Esophagus (tissue), 2 donors: ENCODE measurements around the gene EPHA2. TPM values are rescaled to one million over a fixed set of nuclear protein-coding genes. Genes with fewer than 3 reads are reported as not detected.
A peak's percentile ranks its signal among the peaks of the same experiment; 100 is the strongest.

Experiments used
- H3K27ac ChIP-seq, 2 donors: one replicate each; pipeline ENCODE4 v1.5.1; 2013; ENCODE audit warnings: low read depth in 2 of 2, mild to moderate bottlenecking in 2 of 2, inconsistent platforms in 1 of 2, low read length in 1 of 2, moderate library complexity in 1 of 2
- H3K27me3 ChIP-seq, 2 donors: one replicate each; pipeline ENCODE4 v1.6.1; 2013; ENCODE audit warnings: low read length in 2 of 2, control low read depth in 1 of 2, mild to moderate bottlenecking in 1 of 2; ENCODE audit not compliant: insufficient read depth in 2 of 2, control insufficient read depth in 1 of 2
- H3K36me3 ChIP-seq, 2 donors: one replicate each; pipeline ENCODE4 v1.6.1; 2013; ENCODE audit warnings: low read length in 1 of 2; ENCODE audit not compliant: control insufficient read depth in 2 of 2, insufficient read depth in 2 of 2
- H3K4me1 ChIP-seq, 2 donors: one replicate each; pipeline ENCODE4 v1.6.1; 2013; ENCODE audit warnings: low read length in 1 of 2; ENCODE audit not compliant: control insufficient read depth in 2 of 2, insufficient read depth in 2 of 2
- H3K4me3 ChIP-seq, 2 donors: one replicate each; pipeline ENCODE4 v1.5.1; 2013; ENCODE audit warnings: low read length in 2 of 2, mild to moderate bottlenecking in 2 of 2, low read depth in 1 of 2, moderate library complexity in 1 of 2
- H3K9me3 ChIP-seq, 2 donors: one replicate each; pipeline ENCODE4 v1.6.1; 2013; ENCODE audit warnings: mild to moderate bottlenecking in 2 of 2, low read depth in 1 of 2, low read length in 1 of 2, moderate library complexity in 1 of 2; ENCODE audit not compliant: control insufficient read depth in 2 of 2, insufficient read depth in 1 of 2
- WGBS, 2 donors: extraction: QIAGEN DNeasy Blood & Tissue Kit; methylation state at CpG; one replicate each; pipeline ENCODE4 v1.1.7; 2013; 5-methylcytosine and 5-hydroxymethylcytosine counted together
- polyA plus RNA-seq, 2 donors: library from polyadenylated mRNA; stranded (reverse); fragments of 200-250 nt; gene quantifications; one replicate each; pipeline ENCODE4 v1.2.3, GENCODE V29; 2013
- donor health status: healthy with polysubstance abuse.
- donor health status: Bipolar disorder and iron deficiency.

The EPHA2 gene
- polyA plus RNA-seq, 2 donors, result 111 to 133 TPM

- Histone ChIP-seq H3K27me3 (no peaks in the 10 kb centered on the region), H3K36me3 (peaks cover 10 to 44% of the 10 kb centered on the region in 2 donors), H3K4me1 (peaks cover 20 to 52% of the 10 kb centered on the region in 2 donors), H3K4me3 (peak overlapping the region; percentile 24 to 40), H3K27ac (peak overlapping the region; percentile 88 to 94), H3K9me3 (peaks cover 0 to 3% of the 10 kb centered on the region in 2 donors)
- 17 to 35% methylated on average over 26 of the region's 26 CpGs for WGBS, 2 donors
Measured at GRCh38 chr1:16145662-16146278, 10.1 kb downstream of the EPHA2 start.

- Histone ChIP-seq H3K4me3 (peak overlapping the region; percentile 24 to 40), H3K36me3 (peaks cover 10 to 40% of the 10 kb centered on the region in 2 donors), H3K27ac (peak overlapping the region; percentile 88 to 94), H3K4me1 (peaks cover 20 to 54% of the 10 kb centered on the region in 2 donors), H3K9me3 (peaks cover 0 to 3% of the 10 kb centered on the region in 2 donors), H3K27me3 (no peaks in the 10 kb centered on the region)
- WGBS, 2 donors, result 28 to 43% methylated on average over 16 to 19 of the region's 19 CpGs
Measured at GRCh38 chr1:16145030-16145661, 10.7 kb downstream of the EPHA2 start.

- 49 to 55% methylated on average over 8 of the region's 8 CpGs for WGBS, 2 donors
- Histone ChIP-seq H3K4me1 (peaks cover 20 to 59% of the 10 kb centered on the region in 2 donors), H3K36me3 (peaks cover 10 to 43% of the 10 kb centered on the region in 2 donors)
Measured at GRCh38 chr1:16144325-16145029, 11.4 kb downstream of the EPHA2 start.

GRCh38 chr1:16143566-16144324, 12.1 kb downstream of the EPHA2 start:
- Histone ChIP-seq H3K9me3 (peaks cover 0 to 3% of the 10 kb centered on the region in 2 donors), H3K4me3 (peak overlapping the region in 1 of 2 donors; percentile 31), H3K27me3 (no peaks in the 10 kb centered on the region), H3K36me3 (peaks cover 9 to 49% of the 10 kb centered on the region in 2 donors), H3K27ac (peak overlapping the region; percentile 88 to 94), H3K4me1 (peaks cover 20 to 61% of the 10 kb centered on the region in 2 donors)
- 36 to 44% methylated on average over 16 to 18 of the region's 18 CpGs for WGBS, 2 donors

More at GRCh38 chr1:16144325-16145029, 11.4 kb downstream of the EPHA2 start:
- H3K27ac ChIP-seq, result peak overlapping the region; percentile 88 to 94
- no peaks in the 10 kb centered on the region for H3K27me3 ChIP-seq
- H3K4me3 ChIP-seq, result peak overlapping the region in 1 of 2 donors; percentile 40
- peaks cover 0 to 3% of the 10 kb centered on the region in 2 donors for H3K9me3 ChIP-seq

- H3K27ac ChIP-seq, result peak overlapping the region; percentile 57 to 94
- peaks cover 0 to 3% of the 10 kb centered on the region in 2 donors for H3K9me3 ChIP-seq
- no peaks in the 10 kb centered on the region for H3K27me3 ChIP-seq
- H3K4me1 ChIP-seq, result peaks cover 20 to 56% of the 10 kb centered on the region in 2 donors
- H3K4me3 ChIP-seq, result peak overlapping the region in 1 of 2 donors; percentile 5
- peaks cover 3 to 49% of the 10 kb centered on the region in 2 donors for H3K36me3 ChIP-seq
- 61 to 63% methylated on average over 7 of the region's 7 CpGs for WGBS, 2 donors
Measured at GRCh38 chr1:16143005-16143565, 12.8 kb downstream of the EPHA2 start.

GRCh38 chr1:16142383-16142995, 13.4 kb downstream of the EPHA2 start:
- peaks cover 20 to 56% of the 10 kb centered on the region in 2 donors for H3K4me1 ChIP-seq
- H3K36me3 ChIP-seq, result peaks cover 3 to 55% of the 10 kb centered on the region in 2 donors
- no peaks in the 10 kb centered on the region for H3K27me3 ChIP-seq
- 82 to 90% methylated on average over 5 of the region's 5 CpGs for WGBS, 2 donors
- H3K27ac ChIP-seq, result peak overlapping the region; percentile 71 to 94
- H3K4me3 ChIP-seq, result peak overlapping the region in 1 of 2 donors; percentile 8
- peaks cover 0 to 3% of the 10 kb centered on the region in 2 donors for H3K9me3 ChIP-seq

- peaks cover under 1 to 59% of the 10 kb centered on the region in 2 donors for H3K36me3 ChIP-seq
- H3K27ac ChIP-seq, result peak overlapping the region; percentile 71 to 94
- H3K4me1 ChIP-seq, result peaks cover 20 to 55% of the 10 kb centered on the region in 2 donors
- WGBS, 2 donors, result 23 to 42% methylated on average over 16 of the region's 16 CpGs
- peak overlapping the region; percentile 24 to 25 for H3K4me3 ChIP-seq
- H3K27me3 ChIP-seq, result no peaks in the 10 kb centered on the region
- H3K9me3 ChIP-seq, result peaks cover 0 to 3% of the 10 kb centered on the region in 2 donors
Measured at GRCh38 chr1:16141573-16142336, 14.1 kb downstream of the EPHA2 start.

GRCh38 chr1:16140068-16140596, 15.7 kb downstream of the EPHA2 start:
- peak overlapping the region in 1 of 2 donors; percentile 3 for H3K4me3 ChIP-seq
- peak overlapping the region; percentile 50 to 74 for H3K27ac ChIP-seq
- 95 to 96% methylated on average over 7 of the region's 7 CpGs for WGBS, 2 donors
- peaks cover under 1 to 63% of the 10 kb centered on the region in 2 donors for H3K36me3 ChIP-seq
- H3K4me1 ChIP-seq, result peaks cover 11 to 42% of the 10 kb centered on the region in 2 donors
- peaks cover 0 to 3% of the 10 kb centered on the region in 2 donors for H3K9me3 ChIP-seq
- no peaks in the 10 kb centered on the region for H3K27me3 ChIP-seq
